ENCODE measurements around the gene ACER1. TPM values are rescaled to one million over a fixed set of nuclear protein-coding genes. Genes with fewer than 3 reads are reported as not detected.

ACER1 gene
- total and polyA plus RNA-seq, 4 donors: 0.07 TPM; not detected in 3

DNA sequence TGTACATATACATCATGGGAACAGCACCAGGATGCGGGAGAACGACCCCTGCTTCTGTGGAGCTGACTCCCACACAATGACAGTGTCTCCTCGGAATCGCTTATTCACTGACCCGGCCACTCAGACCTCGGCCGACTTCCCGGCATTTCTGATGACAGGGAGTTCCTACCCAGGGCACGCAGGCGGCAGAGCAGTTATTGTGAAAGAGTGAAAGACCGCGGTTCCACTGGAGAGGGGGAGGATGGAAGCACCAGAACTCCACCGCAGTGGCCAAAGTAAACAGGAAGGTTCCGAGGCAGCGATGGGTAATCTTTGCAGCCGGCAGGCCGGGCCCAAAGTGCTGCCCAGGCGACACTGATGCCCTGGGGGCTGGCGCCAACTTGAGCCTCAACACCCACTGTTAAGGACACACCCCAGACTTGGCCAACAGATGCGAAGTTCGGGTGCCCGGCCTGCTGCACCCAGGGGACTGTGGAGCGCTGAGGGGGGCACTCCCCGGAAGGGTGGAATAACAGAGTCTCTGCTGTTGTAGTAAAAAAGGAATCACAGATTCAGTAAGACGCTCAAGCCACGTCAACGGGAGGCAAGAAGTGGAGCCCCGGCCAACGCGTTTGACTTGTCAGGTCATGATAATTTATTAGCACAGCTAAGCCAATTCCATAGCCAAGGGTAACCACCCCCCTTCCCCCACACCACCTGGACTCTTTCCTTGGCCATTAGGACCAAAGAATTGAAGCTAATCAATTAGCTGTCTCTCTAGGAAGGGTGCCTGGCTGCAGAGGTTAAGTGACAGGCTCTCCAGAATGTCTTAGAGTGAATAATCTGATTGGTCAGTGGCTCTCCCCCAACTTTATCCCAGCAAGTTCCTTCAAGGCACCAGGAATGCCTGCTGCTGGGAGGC is 59.5 kb downstream of the ACER1 start:
- WGBS: 15% methylated on average over 30 of the region's 30 CpGs
- Histone ChIP-seq H3K9ac (ENCODE audit: low read depth in 1 of 2, low read length in 2 of 2) (peak overlapping the region; percentile 46 to 67), H3K4me3 (ENCODE audit: low read depth in 1 of 3, low read length in 3 of 3) (peak overlapping the region in 2 of 3 donors; percentile 23 to 32), H3K4me1 (ENCODE audit: control insufficient read depth in 4 of 4, insufficient read depth in 4 of 4, low read length in 3 of 4) (peaks cover 65 to 97% (median 87%) of the 10 kb centered on the region in 4 donors), H3K27ac (ENCODE audit: low read depth in 1 of 2, low read length in 2 of 2) (peak overlapping the region; percentile 94 to 96), H3K27me3 (ENCODE audit: control insufficient read depth in 4 of 4, insufficient read depth in 4 of 4, low read length in 3 of 4) (no peaks in the 10 kb centered on the region), H3K9me3 (ENCODE audit: control insufficient read depth in 4 of 4, low read length in 3 of 4) (no peaks in the 10 kb centered on the region), H3K36me3 (ENCODE audit: control insufficient read depth in 4 of 4, insufficient read depth in 3 of 4, low read depth in 1 of 4, low read length in 3 of 4) (peaks cover 0 to 4% (median 2%) of the 10 kb centered on the region in 4 donors)
- peak; percentile 52 for DNase-seq (ENCODE audit: low spot score)
- peak in 1 of 2 donors; percentile 63 for TF ChIP-seq GABPA (IDR thresholded peaks at IDR 0.05 in 1 of 2, conservative IDR thresholded peaks at IDR 0.05 in 1 of 2)
- TF ChIP-seq YY1 (IDR thresholded peaks at IDR 0.05): peak; percentile 91
- TF ChIP-seq, protein P1, sequence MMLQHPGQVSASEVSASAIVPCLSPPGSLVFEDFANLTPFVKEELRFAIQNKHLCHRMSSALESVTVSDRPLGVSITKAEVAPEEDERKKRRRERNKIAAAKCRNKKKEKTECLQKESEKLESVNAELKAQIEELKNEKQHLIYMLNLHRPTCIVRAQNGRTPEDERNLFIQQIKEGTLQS (IDR thresholded peaks at IDR 0.05): peak; percentile 75
- TF ChIP-seq, protein P2, sequence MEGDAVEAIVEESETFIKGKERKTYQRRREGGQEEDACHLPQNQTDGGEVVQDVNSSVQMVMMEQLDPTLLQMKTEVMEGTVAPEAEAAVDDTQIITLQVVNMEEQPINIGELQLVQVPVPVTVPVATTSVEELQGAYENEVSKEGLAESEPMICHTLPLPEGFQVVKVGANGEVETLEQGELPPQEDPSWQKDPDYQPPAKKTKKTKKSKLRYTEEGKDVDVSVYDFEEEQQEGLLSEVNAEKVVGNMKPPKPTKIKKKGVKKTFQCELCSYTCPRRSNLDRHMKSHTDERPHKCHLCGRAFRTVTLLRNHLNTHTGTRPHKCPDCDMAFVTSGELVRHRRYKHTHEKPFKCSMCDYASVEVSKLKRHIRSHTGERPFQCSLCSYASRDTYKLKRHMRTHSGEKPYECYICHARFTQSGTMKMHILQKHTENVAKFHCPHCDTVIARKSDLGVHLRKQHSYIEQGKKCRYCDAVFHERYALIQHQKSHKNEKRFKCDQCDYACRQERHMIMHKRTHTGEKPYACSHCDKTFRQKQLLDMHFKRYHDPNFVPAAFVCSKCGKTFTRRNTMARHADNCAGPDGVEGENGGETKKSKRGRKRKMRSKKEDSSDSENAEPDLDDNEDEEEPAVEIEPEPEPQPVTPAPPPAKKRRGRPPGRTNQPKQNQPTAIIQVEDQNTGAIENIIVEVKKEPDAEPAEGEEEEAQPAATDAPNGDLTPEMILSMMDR (IDR thresholded peaks at IDR 0.05; ENCODE audit: low read depth, low read length, missing input control): no peak
- TF ChIP-seq, protein P3, sequence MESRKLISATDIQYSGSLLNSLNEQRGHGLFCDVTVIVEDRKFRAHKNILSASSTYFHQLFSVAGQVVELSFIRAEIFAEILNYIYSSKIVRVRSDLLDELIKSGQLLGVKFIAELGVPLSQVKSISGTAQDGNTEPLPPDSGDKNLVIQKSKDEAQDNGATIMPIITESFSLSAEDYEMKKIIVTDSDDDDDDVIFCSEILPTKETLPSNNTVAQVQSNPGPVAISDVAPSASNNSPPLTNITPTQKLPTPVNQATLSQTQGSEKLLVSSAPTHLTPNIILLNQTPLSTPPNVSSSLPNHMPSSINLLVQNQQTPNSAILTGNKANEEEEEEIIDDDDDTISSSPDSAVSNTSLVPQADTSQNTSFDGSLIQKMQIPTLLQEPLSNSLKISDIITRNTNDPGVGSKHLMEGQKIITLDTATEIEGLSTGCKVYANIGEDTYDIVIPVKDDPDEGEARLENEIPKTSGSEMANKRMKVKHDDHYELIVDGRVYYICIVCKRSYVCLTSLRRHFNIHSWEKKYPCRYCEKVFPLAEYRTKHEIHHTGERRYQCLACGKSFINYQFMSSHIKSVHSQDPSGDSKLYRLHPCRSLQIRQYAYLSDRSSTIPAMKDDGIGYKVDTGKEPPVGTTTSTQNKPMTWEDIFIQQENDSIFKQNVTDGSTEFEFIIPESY (IDR thresholded peaks at IDR 0.05): peak; percentile 90
- TF ChIP-seq RAD21 (IDR thresholded peaks at IDR 0.05): peak; percentile 36 to 46
- TF ChIP-seq TAF1 (conservative IDR thresholded peaks at IDR 0.05): no peak
- peak; percentile 89 for TF ChIP-seq FOXA1 (IDR thresholded peaks at IDR 0.05)
- peak; percentile 75 to 84 for TF ChIP-seq JUND (IDR thresholded peaks at IDR 0.05)
- TF ChIP-seq EGR1 (IDR thresholded peaks at IDR 0.05; ENCODE audit: low read depth in 2 of 2): peak; percentile 88 to 95
- TF ChIP-seq NR2F2 (IDR thresholded peaks at IDR 0.05): peak; percentile 77
- TF ChIP-seq, protein P4, sequence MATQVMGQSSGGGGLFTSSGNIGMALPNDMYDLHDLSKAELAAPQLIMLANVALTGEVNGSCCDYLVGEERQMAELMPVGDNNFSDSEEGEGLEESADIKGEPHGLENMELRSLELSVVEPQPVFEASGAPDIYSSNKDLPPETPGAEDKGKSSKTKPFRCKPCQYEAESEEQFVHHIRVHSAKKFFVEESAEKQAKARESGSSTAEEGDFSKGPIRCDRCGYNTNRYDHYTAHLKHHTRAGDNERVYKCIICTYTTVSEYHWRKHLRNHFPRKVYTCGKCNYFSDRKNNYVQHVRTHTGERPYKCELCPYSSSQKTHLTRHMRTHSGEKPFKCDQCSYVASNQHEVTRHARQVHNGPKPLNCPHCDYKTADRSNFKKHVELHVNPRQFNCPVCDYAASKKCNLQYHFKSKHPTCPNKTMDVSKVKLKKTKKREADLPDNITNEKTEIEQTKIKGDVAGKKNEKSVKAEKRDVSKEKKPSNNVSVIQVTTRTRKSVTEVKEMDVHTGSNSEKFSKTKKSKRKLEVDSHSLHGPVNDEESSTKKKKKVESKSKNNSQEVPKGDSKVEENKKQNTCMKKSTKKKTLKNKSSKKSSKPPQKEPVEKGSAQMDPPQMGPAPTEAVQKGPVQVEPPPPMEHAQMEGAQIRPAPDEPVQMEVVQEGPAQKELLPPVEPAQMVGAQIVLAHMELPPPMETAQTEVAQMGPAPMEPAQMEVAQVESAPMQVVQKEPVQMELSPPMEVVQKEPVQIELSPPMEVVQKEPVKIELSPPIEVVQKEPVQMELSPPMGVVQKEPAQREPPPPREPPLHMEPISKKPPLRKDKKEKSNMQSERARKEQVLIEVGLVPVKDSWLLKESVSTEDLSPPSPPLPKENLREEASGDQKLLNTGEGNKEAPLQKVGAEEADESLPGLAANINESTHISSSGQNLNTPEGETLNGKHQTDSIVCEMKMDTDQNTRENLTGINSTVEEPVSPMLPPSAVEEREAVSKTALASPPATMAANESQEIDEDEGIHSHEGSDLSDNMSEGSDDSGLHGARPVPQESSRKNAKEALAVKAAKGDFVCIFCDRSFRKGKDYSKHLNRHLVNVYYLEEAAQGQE (IDR thresholded peaks at IDR 0.05): peak; percentile 67
- TF ChIP-seq HNF4G (IDR thresholded peaks at IDR 0.05): peak; percentile 65
- peak; percentile 96 for TF ChIP-seq FOXA2 (IDR thresholded peaks at IDR 0.05)
- TF ChIP-seq, protein P5, sequence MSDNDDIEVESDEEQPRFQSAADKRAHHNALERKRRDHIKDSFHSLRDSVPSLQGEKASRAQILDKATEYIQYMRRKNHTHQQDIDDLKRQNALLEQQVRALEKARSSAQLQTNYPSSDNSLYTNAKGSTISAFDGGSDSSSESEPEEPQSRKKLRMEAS (IDR thresholded peaks at IDR 0.05): peak; percentile 100
- TF ChIP-seq RXRA (IDR thresholded peaks at IDR 0.05): peak; percentile 93 to 97
- TF ChIP-seq SP1 (IDR thresholded peaks at IDR 0.05): peak; percentile 95
- TF ChIP-seq HNF4A (conservative IDR thresholded peaks at IDR 0.05): peak; percentile 80 to 90

Measured in liver (tissue), 9 donors.